ENCODE data around the gene MAP3K6.
A peak's percentile ranks its signal among the peaks of the same experiment; 100 is the strongest.
"Not testable (repeated sequence)": the region's sequence is repeated elsewhere in the genome, so short reads cannot be mapped to it uniquely, and the experiment has no call there.

The MAP3K6 gene

GRCh38 chr1:27397110-27397509 is 30.3 kb upstream of the MAP3K6 start:
- DNase-seq: no peak

- DNase-seq: peak; percentile 82 to 88
Measured at GRCh38 chr1:27395441-27396195, 28.9 kb upstream of the MAP3K6 start.

- DNase-seq: no peak
Measured at GRCh38 chr1:27394925-27395324, 28.2 kb upstream of the MAP3K6 start.

GRCh38 chr1:27394282-27394658 is 27.5 kb upstream of the MAP3K6 start:
- no peak for DNase-seq

GRCh38 chr1:27393641-27394281 is 27.0 kb upstream of the MAP3K6 start:
- no peak for DNase-seq

GRCh38 chr1:27392778-27393635 is 26.2 kb upstream of the MAP3K6 start:
- DNase-seq: no peak

GRCh38 chr1:27392096-27392777 is 25.5 kb upstream of the MAP3K6 start, which contains the start of gene GPR3:
GPR3 (plus strand) TSS chr1:27392622; CDS start chr1:27393799, 1,177 bp downstream.
- DNase-seq: peak; percentile 92 to 95

- peak; percentile 40 to 50 for DNase-seq
Measured at GRCh38 chr1:27391511-27392095, 24.8 kb upstream of the MAP3K6 start.

GRCh38 chr1:27388337-27389005 is 21.7 kb upstream of the MAP3K6 start:
- DNase-seq: peak; percentile 67 to 80

- not testable (repeated sequence) for DNase-seq
Measured at GRCh38 chr1:27384797-27385196, 18.0 kb upstream of the MAP3K6 start.

- no peak for DNase-seq
Measured at GRCh38 chr1:27383661-27384060, 16.9 kb upstream of the MAP3K6 start.

GRCh38 chr1:27383039-27383605 is 16.4 kb upstream of the MAP3K6 start, which contains the start of gene CD164L2:
CD164L2 (minus strand) TSS chr1:27383333; CDS start chr1:27383239, 94 bp downstream.
- peak in 1 of 2 donors; percentile 53 for DNase-seq

GRCh38 chr1:27381969-27382762 is 15.4 kb upstream of the MAP3K6 start:
- DNase-seq: no peak

GRCh38 chr1:27380766-27381733 is 14.3 kb upstream of the MAP3K6 start:
- DNase-seq: no peak

- no peak for DNase-seq
Measured at GRCh38 chr1:27380224-27380623, 13.5 kb upstream of the MAP3K6 start.

- DNase-seq: no peak
Measured at GRCh38 chr1:27379564-27380122, 12.9 kb upstream of the MAP3K6 start.

GRCh38 chr1:27377760-27378495 is 11.2 kb upstream of the MAP3K6 start:
- no peak for DNase-seq

All from CD4-positive, alpha-beta T cell treated with Interferon alpha-2 for 1 hour (primary cell).